WI38 (cell line): ENCODE results near the gene COLEC11.

Experiments
- H3K4me3 ChIP-seq: 2 replicates; pipeline ENCODE4 v1.5.1; 2011; ENCODE audit warnings: low read depth, mild to moderate bottlenecking, control low read depth, low read length
- TF ChIP-seq, protein P1 (sequence below): IDR thresholded peaks from 2 replicates; pipeline ENCODE4 v1.5.1; 2012; ENCODE audit warnings: low read depth, mild to moderate bottlenecking, control low read depth, low read length

The COLEC11 gene

DNA sequence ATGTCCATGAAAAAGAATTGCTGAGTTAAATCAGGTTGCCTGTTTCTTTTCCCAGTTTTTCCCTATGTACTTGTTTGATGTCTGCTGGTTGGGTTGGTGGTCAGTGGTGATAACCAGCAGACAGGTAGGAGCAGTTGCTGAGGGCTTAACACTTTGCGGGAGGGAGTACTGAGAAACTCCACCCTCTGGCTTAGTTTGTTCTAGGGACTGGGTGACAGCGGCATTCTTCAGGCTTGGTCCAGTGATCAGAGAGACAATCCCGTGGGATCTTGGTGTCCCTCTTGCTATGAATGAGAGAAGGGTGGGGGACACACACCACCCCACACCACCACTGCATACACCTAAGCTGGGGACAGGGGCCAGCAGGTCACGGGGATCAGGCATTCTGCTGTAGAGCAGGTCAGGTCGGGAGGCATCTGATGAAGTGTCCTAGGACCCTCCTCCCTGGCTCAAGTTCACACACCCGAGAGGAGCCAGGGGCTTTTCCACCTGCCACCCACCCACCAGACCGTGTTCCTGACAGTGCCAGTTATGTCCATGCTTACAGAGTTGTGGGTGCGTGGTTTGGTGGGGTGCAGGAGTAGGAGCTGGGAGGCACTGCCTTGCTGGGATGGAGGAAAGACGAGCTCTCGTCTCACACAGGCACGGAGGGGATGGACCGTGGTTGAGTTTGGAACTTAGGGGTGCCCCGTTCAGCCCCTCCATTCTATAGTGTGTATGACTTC is 41.8 kb downstream of the COLEC11 start:
- TF ChIP-seq, protein P1, sequence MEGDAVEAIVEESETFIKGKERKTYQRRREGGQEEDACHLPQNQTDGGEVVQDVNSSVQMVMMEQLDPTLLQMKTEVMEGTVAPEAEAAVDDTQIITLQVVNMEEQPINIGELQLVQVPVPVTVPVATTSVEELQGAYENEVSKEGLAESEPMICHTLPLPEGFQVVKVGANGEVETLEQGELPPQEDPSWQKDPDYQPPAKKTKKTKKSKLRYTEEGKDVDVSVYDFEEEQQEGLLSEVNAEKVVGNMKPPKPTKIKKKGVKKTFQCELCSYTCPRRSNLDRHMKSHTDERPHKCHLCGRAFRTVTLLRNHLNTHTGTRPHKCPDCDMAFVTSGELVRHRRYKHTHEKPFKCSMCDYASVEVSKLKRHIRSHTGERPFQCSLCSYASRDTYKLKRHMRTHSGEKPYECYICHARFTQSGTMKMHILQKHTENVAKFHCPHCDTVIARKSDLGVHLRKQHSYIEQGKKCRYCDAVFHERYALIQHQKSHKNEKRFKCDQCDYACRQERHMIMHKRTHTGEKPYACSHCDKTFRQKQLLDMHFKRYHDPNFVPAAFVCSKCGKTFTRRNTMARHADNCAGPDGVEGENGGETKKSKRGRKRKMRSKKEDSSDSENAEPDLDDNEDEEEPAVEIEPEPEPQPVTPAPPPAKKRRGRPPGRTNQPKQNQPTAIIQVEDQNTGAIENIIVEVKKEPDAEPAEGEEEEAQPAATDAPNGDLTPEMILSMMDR: no peak
- no peak overlapping the region for H3K4me3 ChIP-seq

DNA sequence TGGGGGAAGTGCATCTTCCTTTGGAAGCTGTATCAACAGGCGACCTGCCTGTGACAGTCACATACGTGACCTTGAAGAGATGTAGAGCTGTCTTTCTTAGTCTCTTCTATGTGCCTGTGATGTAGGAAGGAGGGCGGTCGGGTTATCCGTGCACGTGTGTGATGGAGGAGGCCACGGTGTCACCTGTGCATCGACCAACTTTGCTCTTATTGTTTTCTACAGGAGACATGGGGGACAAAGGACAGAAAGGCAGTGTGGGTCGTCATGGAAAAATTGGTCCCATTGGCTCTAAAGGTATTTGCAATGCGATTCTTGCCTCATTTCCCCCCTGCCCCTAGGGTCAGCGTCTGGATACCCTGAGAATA is 42.4 kb downstream of the COLEC11 start:
- H3K4me3 ChIP-seq: no peak overlapping the region
- TF ChIP-seq, protein P1: no peak

DNA sequence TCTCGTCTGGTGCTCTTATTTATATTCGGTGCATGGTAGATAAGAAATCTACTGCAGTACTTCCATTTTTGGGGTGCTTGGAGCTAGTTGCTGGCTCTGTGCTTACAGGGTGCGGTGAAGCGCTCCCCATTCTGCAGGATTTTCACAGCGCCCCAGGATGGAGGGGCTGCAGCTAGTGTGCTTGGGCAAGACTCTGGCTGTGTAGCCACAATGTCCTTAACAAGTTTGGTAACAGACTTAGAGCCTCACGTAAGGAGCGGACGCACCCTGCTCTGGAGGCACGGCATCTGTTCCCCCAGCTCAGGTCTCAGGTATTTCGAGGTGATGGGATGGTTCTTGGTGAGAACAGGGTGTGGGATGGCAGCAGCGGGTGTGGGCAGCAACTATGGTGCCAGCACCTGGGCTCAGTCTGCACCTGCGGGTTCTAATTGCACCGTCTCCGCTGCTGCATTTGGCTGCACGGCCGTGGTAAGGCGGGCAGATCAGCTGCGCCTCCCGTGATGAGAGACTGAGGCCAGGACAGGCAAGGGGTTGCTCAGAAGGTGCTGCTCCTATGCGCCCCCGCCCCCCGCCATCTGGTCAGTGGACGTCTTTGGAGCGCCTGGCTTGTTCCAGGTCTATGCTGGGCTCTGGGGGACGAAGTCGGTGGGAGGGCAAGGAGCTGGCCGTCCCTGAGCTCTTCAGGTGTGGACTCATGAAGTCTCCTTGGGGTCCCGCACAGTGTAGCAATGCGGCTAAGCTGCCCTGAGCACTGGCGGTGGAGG is 43.0 kb downstream of the COLEC11 start:
- TF ChIP-seq, protein P1: no peak
- H3K4me3 ChIP-seq: no peak overlapping the region

DNA sequence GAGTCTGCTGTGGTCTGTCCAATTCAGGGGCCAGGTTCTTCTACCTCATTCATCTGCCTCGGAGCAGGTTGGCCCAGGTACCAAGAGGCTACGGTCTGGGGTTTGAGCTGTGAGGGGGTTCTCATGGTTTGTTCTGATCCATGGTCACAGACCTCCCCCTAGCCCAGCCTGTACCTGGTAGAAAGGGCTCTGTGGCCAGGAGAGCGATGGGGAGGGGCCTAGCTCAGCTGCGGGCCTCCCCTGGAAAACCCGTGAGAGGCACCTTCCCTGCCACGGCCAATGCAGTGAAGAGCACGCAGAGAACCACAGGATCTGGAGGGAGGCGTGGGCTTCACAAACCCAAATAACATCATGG is 43.5 kb downstream of the COLEC11 start:
- no peak overlapping the region for H3K4me3 ChIP-seq
- TF ChIP-seq, protein P1: no peak

DNA sequence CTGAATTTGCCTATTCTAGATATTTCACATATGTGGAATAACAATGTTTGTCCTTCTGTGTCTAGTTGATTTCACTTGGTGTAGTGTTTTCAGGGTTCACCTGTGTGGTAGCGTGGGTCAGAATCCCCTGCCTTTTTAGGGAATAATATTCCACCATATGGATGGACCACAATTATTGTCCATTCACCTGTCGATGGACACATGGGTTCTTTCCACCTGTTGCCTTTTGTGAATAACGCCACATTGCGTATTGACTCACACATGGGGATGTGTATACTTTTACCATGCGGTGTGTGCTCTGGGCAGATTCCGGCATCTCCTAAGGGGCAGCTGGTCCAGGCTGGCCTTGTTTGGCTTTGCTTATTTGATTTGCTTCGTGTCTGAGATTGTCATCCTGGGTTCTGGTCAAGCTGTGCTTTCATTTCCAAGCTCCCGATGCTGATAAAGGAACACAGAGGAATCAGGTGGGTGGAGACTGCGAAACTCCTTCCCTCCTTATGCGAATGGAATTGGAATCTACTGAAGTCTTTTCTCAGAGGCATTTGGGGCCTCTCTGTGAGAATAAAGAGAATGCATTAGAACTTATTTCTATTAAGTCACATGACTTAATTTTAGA is 44.2 kb downstream of the COLEC11 start:
- no peak overlapping the region for H3K4me3 ChIP-seq
- TF ChIP-seq, protein P1: no peak

DNA sequence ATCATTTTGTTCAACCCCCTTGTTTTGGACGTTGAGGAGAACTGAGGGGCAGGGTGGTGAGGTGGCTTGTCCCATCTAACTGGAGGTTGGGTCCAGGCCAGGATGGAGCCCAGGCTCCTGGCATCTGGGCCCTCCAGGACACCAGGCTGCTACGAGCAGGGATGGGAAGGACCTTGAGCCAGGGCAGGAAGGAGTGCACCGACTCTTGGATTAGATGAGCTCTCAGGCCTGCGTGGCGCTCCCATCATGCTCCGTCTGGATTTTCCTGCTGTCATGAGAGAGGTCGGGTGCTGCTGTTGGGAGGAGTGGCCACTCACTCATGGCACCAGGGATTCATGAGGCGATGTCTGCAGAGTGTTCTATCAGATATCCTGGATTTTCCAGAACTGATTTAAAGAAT is 44.7 kb downstream of the COLEC11 start:
- TF ChIP-seq, protein P1: no peak
- no peak overlapping the region for H3K4me3 ChIP-seq

DNA sequence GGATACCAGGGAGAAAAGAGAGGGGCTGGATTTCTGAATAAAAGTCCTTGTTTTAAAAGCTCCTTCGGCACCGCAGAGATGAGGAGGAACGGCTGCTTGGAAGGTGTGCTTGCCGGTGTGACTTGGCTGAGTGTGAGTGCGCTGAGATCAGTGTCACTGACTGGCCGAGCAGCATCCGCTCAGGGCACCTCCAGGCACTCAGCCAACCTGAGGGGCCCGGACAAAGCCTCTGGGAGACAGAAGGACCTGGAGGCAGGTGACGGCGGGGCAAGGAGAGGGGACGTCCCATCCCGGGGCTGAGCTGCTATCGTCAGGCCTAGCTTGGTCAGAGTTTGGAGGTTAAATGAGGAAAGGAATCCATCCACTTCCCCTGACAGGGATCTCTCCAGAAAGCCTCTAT is 46.3 kb downstream of the COLEC11 start:
- TF ChIP-seq, protein P1: no peak
- H3K4me3 ChIP-seq: no peak overlapping the region
